Suprapubic skin (tissue), 3 donors: ENCODE results near the gene LMTK2.

ENCODE experiments used
- EP300 ChIP-seq: sonication (generic); formaldehyde crosslinking; IDR thresholded peaks from one replicate; pipeline ENCODE4 v1.6.1; 2017; ENCODE audit warnings: antibody characterized with exemption
- POLR2A ChIP-seq, 2 donors: fragments of 450-650 bp; IDR thresholded peaks; one replicate each; pipeline ENCODE4 v1.6.1; 2017; ENCODE audit warnings: antibody characterized with exemption in 2 of 2, mild to moderate bottlenecking in 2 of 2, moderate library complexity in 2 of 2
- TF ChIP-seq, protein P1 (sequence below), 2 donors: fragments of 200-600 bp in 1 of 2; fragments of 450-650 bp in 1 of 2; sonication (generic) in 1 of 2; IDR thresholded peaks; one replicate each; pipeline ENCODE4 v1.5.1; 2016 to 2019; ENCODE audit warnings: antibody characterized with exemption in 2 of 2, mild to moderate bottlenecking in 1 of 2, moderate library complexity in 1 of 2

DNA sequence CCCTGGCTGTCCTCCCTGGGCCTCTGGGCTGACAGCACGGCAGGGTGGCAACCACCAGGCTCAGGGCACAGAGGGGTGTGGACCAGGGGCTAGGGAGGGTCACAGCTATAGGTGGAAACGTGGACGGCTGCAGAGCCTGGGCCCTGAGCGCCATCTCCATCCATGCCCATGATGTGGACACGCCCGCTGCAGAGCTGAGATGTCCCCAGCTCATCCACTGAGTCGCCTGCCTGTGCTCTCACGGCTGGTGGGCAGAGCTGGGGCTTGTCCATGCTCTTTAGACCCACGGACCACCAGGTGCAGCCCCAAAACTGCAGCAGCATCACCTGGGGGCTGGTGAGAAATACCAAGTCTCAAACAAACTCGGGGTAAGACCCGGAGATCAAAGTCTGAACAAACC is 129.2 kb downstream of the LMTK2 start:
- TF ChIP-seq POLR2A (IDR thresholded peaks at IDR 0.05) (no peak), EP300 (no peak)
- TF ChIP-seq, protein P1, sequence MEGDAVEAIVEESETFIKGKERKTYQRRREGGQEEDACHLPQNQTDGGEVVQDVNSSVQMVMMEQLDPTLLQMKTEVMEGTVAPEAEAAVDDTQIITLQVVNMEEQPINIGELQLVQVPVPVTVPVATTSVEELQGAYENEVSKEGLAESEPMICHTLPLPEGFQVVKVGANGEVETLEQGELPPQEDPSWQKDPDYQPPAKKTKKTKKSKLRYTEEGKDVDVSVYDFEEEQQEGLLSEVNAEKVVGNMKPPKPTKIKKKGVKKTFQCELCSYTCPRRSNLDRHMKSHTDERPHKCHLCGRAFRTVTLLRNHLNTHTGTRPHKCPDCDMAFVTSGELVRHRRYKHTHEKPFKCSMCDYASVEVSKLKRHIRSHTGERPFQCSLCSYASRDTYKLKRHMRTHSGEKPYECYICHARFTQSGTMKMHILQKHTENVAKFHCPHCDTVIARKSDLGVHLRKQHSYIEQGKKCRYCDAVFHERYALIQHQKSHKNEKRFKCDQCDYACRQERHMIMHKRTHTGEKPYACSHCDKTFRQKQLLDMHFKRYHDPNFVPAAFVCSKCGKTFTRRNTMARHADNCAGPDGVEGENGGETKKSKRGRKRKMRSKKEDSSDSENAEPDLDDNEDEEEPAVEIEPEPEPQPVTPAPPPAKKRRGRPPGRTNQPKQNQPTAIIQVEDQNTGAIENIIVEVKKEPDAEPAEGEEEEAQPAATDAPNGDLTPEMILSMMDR (IDR thresholded peaks at IDR 0.05), result no peak
